Measurements from ENCODE around the gene DBF4B. TPM values are rescaled to one million over a fixed set of nuclear protein-coding genes. Genes with fewer than 3 reads are reported as not detected.
"Not testable (repeated sequence)": the region's sequence is repeated elsewhere in the genome, so short reads cannot be mapped to it uniquely, and the experiment has no call there.

Gene DBF4B
- total RNA-seq, 1 experiment from 2014 or later = 21.0 TPM

- peak; percentile 64 for DNase-seq
- Histone ChIP-seq H3K27me3 (ENCODE audit: control insufficient read depth, insufficient read depth, low read length) (no peaks in the 10 kb centered on the region), H3K36me3 (replicated peaks; ENCODE audit: control insufficient read depth, insufficient read depth, low read length) (peaks cover 19% of the 10 kb centered on the region), H3K4me3 (ENCODE audit: insufficient read depth, low read depth, low read length) (no peak overlapping the region)
These were observed 40.9 kb downstream of the DBF4B start for GRCh38 chr17:44749076-44749979.

- Histone ChIP-seq H3K27me3 (ENCODE audit: control insufficient read depth, insufficient read depth, low read length) (no peaks in the 10 kb centered on the region), H3K4me3 (ENCODE audit: insufficient read depth, low read depth, low read length) (no peak overlapping the region), H3K36me3 (replicated peaks; ENCODE audit: control insufficient read depth, insufficient read depth, low read length) (peaks cover 19% of the 10 kb centered on the region)
- no peak for DNase-seq
These were observed 41.5 kb downstream of the DBF4B start for GRCh38 chr17:44749980-44750318.

GRCh38 chr17:44751331-44751730, 42.9 kb downstream of the DBF4B start:
- no peak for DNase-seq
- Histone ChIP-seq H3K27me3 (ENCODE audit: control insufficient read depth, insufficient read depth, low read length) (no peaks in the 10 kb centered on the region), H3K36me3 (replicated peaks; ENCODE audit: control insufficient read depth, insufficient read depth, low read length) (peaks cover 17% of the 10 kb centered on the region), H3K4me3 (ENCODE audit: insufficient read depth, low read depth, low read length) (no peak overlapping the region)

- peak; percentile 26 for DNase-seq
- peaks cover under 1% of the 10 kb centered on the region; the same call in 1 of the 2 replicates for H3K27me3 ChIP-seq (ENCODE audit: control insufficient read depth, insufficient read depth, low read length)
These were observed 43.3 kb downstream of the DBF4B start for GRCh38 chr17:44751806-44752205.

GRCh38 chr17:44752953-44753861, 44.7 kb downstream of the DBF4B start:
- peak; percentile 35 for DNase-seq
- Histone ChIP-seq H3K27me3 (ENCODE audit: control insufficient read depth, insufficient read depth, low read length) (peaks cover 15% of the 10 kb centered on the region), H3K36me3 (replicated peaks; ENCODE audit: control insufficient read depth, insufficient read depth, low read length) (peaks cover 3% of the 10 kb centered on the region), H3K4me3 (ENCODE audit: insufficient read depth, low read depth, low read length) (no peak overlapping the region)

More at GRCh38 chr17:44751806-44752205, 43.3 kb downstream of the DBF4B start:
- no peak overlapping the region for H3K4me3 ChIP-seq (ENCODE audit: insufficient read depth, low read depth, low read length)
- H3K36me3 ChIP-seq (replicated peaks; ENCODE audit: control insufficient read depth, insufficient read depth, low read length) = peaks cover 15% of the 10 kb centered on the region

GRCh38 chr17:44754276-44754675, 45.8 kb downstream of the DBF4B start:
- Histone ChIP-seq H3K36me3 (replicated peaks; ENCODE audit: control insufficient read depth, insufficient read depth, low read length) (no peaks in the 10 kb centered on the region; the same call in 1 of the 2 replicates), H3K4me3 (ENCODE audit: insufficient read depth, low read depth, low read length) (no peak overlapping the region), H3K27me3 (ENCODE audit: control insufficient read depth, insufficient read depth, low read length) (peaks cover 23% of the 10 kb centered on the region)
- DNase-seq = peak; percentile 40

- DNase-seq; H3K4me3 ChIP-seq (ENCODE audit: insufficient read depth, low read depth, low read length); H3K36me3 ChIP-seq (replicated peaks; ENCODE audit: control insufficient read depth, insufficient read depth, low read length): not testable (repeated sequence)
- peaks cover 32% of the 10 kb centered on the region for H3K27me3 ChIP-seq (ENCODE audit: control insufficient read depth, insufficient read depth, low read length)
These were observed 46.7 kb downstream of the DBF4B start for GRCh38 chr17:44755180-44755579.

- Histone ChIP-seq H3K4me3 (ENCODE audit: insufficient read depth, low read depth, low read length) (no peak overlapping the region), H3K27me3 (ENCODE audit: control insufficient read depth, insufficient read depth, low read length) (peaks cover 37% of the 10 kb centered on the region), H3K36me3 (replicated peaks; ENCODE audit: control insufficient read depth, insufficient read depth, low read length) (no peaks in the 10 kb centered on the region)
- peak; percentile 52 for DNase-seq
These were observed 48.8 kb downstream of the DBF4B start for GRCh38 chr17:44757045-44757917.

GRCh38 chr17:44757918-44758413, 49.5 kb downstream of the DBF4B start:
- DNase-seq = no peak
- Histone ChIP-seq H3K36me3 (replicated peaks; ENCODE audit: control insufficient read depth, insufficient read depth, low read length) (no peaks in the 10 kb centered on the region), H3K27me3 (ENCODE audit: control insufficient read depth, insufficient read depth, low read length) (peaks cover 37% of the 10 kb centered on the region), H3K4me3 (ENCODE audit: insufficient read depth, low read depth, low read length) (peak overlapping the region; percentile 35; the same call in 1 of the 2 replicates)

GRCh38 chr17:44758414-44759085, 50.1 kb downstream of the DBF4B start, which contains the start of gene ADAM11:
Gene ADAM11, plus strand, starts transcription at chr17:44758988. Its CDS starts 212 bp downstream, at chr17:44759200.
- peak; percentile 96 for DNase-seq
- no peaks in the 10 kb centered on the region for H3K36me3 ChIP-seq (replicated peaks; ENCODE audit: control insufficient read depth, insufficient read depth, low read length)
- peak within 1 kb of the TSS; percentile 35 for H3K4me3 ChIP-seq (ENCODE audit: insufficient read depth, low read depth, low read length)
- peaks cover 37% of the 10 kb centered on the region for H3K27me3 ChIP-seq (ENCODE audit: control insufficient read depth, insufficient read depth, low read length)

- Histone ChIP-seq H3K36me3 (replicated peaks; ENCODE audit: control insufficient read depth, insufficient read depth, low read length) (no peaks in the 10 kb centered on the region), H3K4me3 (ENCODE audit: insufficient read depth, low read depth, low read length) (peak overlapping the region; percentile 35), H3K27me3 (ENCODE audit: control insufficient read depth, insufficient read depth, low read length) (peaks cover 37% of the 10 kb centered on the region)
- peak; percentile 89 for DNase-seq
These were observed 50.8 kb downstream of the DBF4B start for GRCh38 chr17:44759086-44759915.

- no peaks in the 10 kb centered on the region for H3K36me3 ChIP-seq (replicated peaks; ENCODE audit: control insufficient read depth, insufficient read depth, low read length)
- peaks cover 37% of the 10 kb centered on the region for H3K27me3 ChIP-seq (ENCODE audit: control insufficient read depth, insufficient read depth, low read length)
- DNase-seq = no peak
- H3K4me3 ChIP-seq (ENCODE audit: insufficient read depth, low read depth, low read length) = no peak overlapping the region
These were observed 51.4 kb downstream of the DBF4B start for GRCh38 chr17:44759916-44760243.

All from H7 (cell line).